Stimulated activated CD4-positive, alpha-beta T cell treated with anti-CD3 and anti-CD28 coated beads, Interleukin-15, amount 100 ng/mL, for 24 hours (primary cell): ENCODE results near the gene ARL2.
"Not testable (repeated sequence)": the region's sequence is repeated elsewhere in the genome, so short reads cannot be mapped to it uniquely, and the experiment has no call there.

ENCODE experiments used
- DNase-seq: peaks from one replicate; pipeline ENCODE4 v3.0.0-alpha.2; 2020

Gene ARL2

DNA sequence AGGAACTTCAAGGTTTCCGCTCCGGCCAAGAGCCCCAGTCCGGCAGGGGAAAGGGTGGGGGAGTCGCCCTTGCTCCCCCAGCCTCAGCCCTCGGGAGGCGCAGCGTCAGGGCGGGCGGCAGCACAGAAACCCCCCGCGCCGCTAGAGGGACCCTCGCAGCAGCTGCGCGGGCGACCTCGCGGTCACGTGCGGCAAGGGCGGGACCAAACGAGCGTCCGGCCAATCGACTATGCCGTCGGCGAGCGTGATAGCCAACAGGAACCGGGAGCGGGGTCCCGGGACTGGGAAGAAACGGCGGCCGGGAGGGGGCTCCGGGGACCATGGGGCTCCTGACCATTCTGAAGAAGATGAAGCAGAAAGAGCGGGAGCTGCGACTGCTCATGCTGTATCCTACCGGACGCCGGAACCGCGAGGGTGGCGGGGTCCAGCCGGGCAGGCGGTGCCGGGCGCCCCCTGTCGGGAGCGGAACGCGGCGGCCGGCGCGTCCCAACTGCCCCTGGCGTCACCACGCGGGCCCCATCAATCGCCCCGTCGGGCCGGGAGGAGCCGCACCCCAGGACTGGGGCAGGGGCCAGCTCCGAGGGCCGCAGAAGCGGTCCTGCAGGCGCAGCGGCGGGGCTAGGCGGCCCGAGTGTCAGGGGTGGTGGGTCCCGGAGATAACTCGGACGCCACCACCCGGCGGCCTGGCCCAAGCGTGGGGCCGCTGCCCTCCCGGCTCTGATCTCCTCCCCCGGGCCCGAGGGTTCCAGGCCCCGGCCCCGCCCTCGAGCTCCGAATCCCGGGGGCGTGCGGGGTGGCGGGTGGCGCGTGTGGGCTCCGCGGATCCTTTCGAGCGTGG, at the start of gene ARL2:
Gene ARL2, plus strand, starts transcription at position 273 of the 838 bp plus-strand sequence. Its CDS starts 48 bp downstream, at position 321.
- peak; percentile 91 for DNase-seq

DNA sequence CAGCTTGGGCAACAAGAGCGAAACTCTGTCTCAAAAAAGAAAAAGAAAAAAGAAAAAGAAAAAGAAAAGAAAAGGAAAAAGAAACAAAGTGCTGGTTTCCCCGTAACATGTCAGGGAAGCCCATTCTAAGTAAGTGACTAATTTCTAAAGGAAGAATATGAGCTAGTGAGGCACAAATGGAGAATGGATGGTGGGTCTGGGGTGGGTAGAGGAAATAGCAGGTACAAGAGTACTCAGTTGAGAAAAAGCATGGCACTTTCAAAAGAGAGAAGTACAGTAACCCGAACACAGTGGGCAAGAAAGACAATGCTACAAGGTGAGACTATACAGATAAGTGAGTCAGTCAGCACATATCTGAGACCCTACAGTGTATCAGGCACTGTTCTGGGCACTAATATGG, 46.6 kb upstream of the ARL2 start:
- peak; percentile 16 for DNase-seq

- DNase-seq, result no peak
Measured at GRCh38 chr11:64969209-64969608, 44.8 kb upstream of the ARL2 start.

GRCh38 chr11:64970731-64971151, 43.2 kb upstream of the ARL2 start:
- DNase-seq, result peak; percentile 51

DNA sequence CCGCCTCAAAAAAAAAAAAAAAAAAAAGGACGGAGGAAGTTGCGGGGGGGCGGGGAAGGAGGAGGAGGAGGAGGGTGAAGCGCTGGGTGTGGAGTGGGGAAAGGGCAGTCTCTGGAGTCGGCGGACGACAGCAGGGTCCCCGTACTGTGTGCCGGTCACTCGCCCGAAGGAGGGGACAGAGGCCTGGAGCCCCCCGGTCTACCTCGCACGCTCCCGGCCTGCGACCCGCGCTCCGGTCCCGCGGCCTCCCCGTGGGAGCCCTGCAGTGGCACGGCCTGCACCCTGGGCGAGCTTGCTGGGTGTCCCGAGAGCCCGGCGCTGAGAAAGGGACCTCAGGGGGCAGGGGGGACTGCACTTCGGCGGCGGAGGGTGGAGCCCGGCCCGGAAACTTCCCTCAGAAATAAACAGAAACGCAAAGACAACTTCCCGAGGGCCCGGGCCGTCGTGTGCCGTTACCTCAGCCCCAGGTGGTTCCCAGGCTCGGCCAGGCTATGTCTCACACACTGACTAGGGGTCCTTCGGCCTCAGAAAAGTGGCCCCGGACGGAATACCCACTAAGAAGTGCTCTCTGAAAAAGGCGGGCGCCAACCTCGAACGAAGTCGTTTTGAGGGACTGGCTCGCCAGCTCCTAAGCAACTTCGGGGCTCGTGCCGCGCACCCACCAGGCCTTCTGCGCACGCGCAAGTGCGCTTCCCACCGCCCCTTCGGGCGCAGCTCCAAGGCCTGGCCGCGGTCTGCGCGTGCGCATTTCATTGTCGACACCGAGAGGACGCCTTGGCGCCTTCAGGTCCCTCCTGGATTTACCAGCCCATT, 42.3 kb upstream of the ARL2 start, which contains the start of gene MAJIN:
Gene MAJIN, minus strand, starts transcription at position 688 of the 813 bp plus-strand sequence. CDS start 12,703 bp downstream, outside the sequence.
- peak; percentile 95 for DNase-seq

DNA sequence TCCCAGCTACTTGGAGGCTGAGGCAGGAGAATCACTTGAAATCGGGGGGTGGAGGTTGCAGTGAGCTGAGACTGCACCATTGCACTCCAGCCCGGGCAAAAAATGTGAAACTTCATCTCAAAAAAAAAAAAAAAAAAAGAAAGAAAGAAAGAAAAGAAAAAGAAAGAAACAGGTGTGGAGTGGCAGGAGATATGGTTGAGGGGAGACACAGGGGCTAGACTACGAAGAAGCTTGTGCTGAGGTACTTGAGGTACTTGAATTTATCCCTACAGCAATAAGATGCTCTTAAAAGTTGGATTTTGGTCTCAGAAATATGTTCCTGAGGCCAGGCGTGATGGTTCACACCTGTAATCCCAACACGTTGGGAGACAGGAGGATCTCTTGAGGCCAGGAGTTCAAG, 39.8 kb upstream of the ARL2 start:
- DNase-seq, result no peak

- no peak for DNase-seq
Measured at GRCh38 chr11:64976651-64977050, 37.3 kb upstream of the ARL2 start.

GRCh38 chr11:64983339-64983738, 30.6 kb upstream of the ARL2 start:
- DNase-seq, result not testable (repeated sequence)

GRCh38 chr11:64987998-64988854, 25.7 kb upstream of the ARL2 start:
- DNase-seq, result no peak

DNA sequence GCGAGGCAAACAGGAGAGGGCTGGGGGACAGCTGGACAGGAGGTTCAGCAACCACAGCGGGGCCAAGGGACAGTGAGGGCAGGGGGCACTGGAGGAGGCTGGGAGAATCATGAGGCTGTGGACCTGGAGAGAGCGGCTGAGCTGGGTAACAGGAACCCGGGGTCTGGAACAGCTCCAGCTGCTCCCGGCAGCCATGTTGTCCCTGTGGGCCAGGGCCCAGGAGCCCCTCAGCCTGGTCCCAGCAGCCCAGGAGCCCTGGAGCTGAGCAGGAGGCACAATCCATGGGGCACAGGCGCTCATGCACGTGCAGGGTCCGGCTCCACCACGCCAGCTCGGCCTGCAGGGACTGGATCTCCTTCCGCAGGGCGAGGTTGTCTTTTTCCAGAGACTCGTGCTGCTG, 24.5 kb upstream of the ARL2 start:
- DNase-seq, result no peak

GRCh38 chr11:64990222-64990923, 23.6 kb upstream of the ARL2 start:
- DNase-seq, result no peak

DNA sequence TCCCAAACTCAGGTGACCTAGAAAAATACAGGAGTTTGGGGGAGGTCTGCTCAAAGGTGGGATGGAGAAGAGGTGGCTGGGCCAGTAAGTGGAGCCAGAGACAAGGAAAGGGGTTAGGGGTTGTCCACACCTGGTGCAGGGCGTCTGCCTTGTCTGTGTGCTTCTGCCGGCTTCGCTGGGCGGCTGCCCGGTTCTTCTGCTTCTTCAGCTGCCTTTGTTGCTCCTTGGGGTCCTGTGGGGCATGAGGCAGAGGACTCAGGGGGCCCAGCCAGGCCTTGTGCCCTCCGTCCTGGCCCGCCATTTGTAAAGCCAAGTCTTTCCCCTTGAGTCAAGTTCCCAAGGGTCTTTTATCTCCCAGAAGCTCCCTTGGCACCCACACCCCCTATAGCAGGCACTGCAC, 19.6 kb upstream of the ARL2 start:
- no peak for DNase-seq

DNA sequence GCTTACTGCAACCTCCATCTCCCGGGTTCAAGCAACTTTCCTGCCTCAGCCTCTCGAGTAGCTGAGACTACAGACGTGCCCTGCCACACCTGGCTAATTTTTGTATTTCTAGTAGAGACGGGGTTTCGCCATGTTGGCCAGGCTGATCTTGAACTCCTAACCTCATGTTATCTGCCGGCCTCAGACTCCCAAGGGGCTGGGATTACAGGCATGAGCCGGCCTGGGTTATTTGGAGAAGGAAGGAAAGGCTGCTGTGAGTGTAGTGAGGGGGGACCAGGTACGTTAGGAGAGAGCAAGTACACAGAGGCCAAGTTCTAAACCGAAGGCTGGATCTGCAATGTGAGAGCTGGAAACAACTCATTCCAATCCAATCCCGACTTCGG, 17.6 kb upstream of the ARL2 start:
- no peak for DNase-seq

DNA sequence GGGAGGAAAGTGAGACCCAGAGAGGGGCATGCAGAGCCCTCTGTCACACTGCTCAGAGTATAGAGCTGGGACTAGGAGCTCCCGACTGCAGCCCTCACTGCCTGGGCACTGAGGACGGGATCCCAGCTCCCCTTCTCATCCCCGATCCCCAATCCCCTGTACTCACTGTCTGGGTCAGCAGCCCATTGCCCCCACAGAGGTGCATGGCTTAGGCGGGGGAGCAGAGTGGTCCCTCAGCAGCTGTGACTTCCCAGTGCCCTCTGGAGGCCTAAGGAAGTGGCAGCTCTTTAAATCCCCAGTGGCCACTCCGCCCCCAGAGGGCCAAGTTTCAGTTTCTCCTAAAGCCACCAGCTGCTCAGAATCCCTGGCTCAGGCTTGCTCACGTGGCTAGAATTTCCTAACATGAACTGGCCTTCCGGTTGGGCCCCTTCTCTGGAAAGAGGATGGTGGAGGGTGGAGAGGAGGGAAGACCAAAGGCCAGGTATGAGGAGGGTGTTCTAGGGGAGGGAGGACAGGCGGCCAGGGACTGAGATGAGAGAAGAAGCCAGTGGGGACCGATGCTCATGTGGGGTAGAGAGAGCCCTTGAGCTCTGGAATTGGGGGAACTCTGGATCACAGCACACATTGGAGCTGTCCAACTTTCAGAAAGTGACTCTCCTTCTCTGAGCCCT, 17.1 kb upstream of the ARL2 start, which contains the start of gene BATF2:
Gene BATF2, minus strand, starts transcription at position 262 of the 671 bp plus-strand sequence. Its CDS starts 57 bp downstream, at position 205.
- no peak for DNase-seq

- DNase-seq, result no peak
Measured at GRCh38 chr11:64998141-64998540, 15.8 kb upstream of the ARL2 start.

DNA sequence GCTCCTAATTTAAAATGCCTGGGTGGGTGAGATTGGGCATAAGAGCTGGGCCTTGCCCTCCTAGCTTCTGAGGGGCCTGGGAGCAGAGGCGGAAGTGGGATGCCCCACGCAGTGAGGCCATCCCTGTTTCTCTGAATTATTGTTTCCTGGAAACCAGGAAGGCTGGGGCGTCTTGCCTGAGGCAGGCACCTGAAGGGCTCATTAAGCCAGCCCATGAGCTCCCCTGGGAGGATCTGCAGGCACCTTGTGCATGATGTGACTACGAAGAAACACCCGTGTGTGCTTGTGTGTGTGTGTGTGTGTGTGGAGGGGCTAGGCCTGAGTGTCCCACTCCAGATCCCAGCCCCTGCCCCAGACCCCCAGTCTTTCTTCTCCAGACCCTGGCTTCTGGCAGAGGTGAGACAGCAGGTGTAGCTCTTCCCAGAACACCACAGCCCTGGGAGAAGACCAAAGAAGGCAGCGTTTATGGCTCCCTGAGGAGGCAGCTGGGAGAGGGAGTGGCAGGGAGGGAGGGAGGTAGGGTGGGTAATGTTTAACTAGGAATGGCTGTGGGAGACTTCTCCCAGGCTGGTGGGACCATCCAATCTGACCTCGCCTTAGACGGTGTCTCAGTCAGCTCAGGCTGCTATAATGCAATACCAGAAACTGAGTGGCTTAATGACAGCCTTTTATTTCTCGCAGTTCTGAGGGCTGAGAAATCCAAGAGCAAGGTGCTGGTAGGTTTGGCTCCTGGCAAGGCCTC, 15.1 kb upstream of the ARL2 start:
- no peak for DNase-seq

- no peak for DNase-seq
Measured at GRCh38 chr11:64999478-64999877, 14.5 kb upstream of the ARL2 start.

DNA sequence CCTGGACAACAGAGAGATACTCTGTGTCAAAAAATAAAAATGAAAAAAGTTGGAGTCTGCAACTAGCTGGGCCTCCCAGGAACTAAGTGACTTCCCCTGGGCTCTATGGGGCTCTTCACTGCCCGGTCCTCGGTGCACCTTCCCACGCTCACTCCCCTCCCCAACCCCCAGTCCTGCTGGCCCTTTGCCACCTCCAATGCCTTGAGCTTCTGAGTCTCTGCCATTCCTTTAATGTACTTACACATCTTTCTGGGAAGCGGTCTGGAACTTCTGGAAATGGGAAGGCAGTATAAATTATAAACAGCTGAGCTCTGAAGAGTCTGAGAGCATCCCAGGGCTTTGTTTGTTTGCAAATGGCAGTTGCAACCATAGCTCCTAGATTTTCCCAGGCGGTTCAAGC, 11.3 kb upstream of the ARL2 start:
- no peak for DNase-seq

GRCh38 chr11:65003282-65003681, 10.7 kb upstream of the ARL2 start:
- DNase-seq, result no peak

- DNase-seq, result not testable (repeated sequence)
Measured at GRCh38 chr11:65003968-65004367, 10.0 kb upstream of the ARL2 start.

DNA sequence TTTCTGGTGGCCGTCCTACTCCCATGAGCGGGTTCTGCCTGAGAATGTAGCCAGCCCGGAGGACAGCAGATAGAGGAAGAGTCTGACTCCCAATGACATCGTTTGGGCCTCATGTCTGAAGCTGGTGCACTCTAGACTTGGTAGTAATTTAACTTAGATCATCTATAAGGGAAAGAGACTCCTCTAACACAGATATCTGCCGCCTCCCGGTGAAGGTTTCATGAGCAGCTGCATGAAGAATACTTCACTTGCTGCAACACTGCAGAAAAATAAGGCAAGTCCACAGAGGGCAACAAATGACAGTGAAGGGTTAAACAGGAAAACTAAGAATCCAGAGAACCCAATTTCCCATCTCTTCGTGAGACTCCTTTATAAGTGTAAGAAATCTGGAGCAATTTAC, 5.9 kb upstream of the ARL2 start:
- no peak for DNase-seq
